ENCODE results near the gene STK38. TPM values are rescaled to one million over a fixed set of nuclear protein-coding genes. Genes with fewer than 3 reads are reported as not detected.

Gene STK38
- total RNA-seq, 1 experiment from 2014 or later, result 13.3 TPM

- CTCF ChIA-PET, result no interaction called here
- Mint-ChIP-seq H3K4me3 (no peak overlapping the region), H3K27ac (no peak overlapping the region), H3K36me3 (peaks cover 42% of the 10 kb centered on the region), H3K9me3 (peaks cover 14% of the 10 kb centered on the region), H3K4me1 (no peaks in the 10 kb centered on the region), H3K27me3 (ENCODE audit: low read depth) (no peaks in the 10 kb centered on the region)
- POLR2A ChIA-PET, result no interaction called here
- TF ChIP-seq ETV6 (CRISPR knock-in tag; IDR thresholded peaks at IDR 0.05) (no peak), RORB (CRISPR knock-in tag; IDR thresholded peaks at IDR 0.05) (no peak), TEAD1 (CRISPR knock-in tag; IDR thresholded peaks at IDR 0.05) (no peak), MYBL2 (CRISPR knock-in tag; IDR thresholded peaks at IDR 0.05) (no peak), ARID4B (CRISPR knock-in tag; IDR thresholded peaks at IDR 0.05; ENCODE audit: borderline replicate concordance) (no peak), FOXP4 (CRISPR knock-in tag; IDR thresholded peaks at IDR 0.05) (no peak), ESRRA (CRISPR knock-in tag; IDR thresholded peaks at IDR 0.05; ENCODE audit: borderline replicate concordance) (no peak), PRDM15 (CRISPR knock-in tag; IDR thresholded peaks at IDR 0.05) (no peak), E2F4 (CRISPR knock-in tag; IDR thresholded peaks at IDR 0.05; ENCODE audit: borderline replicate concordance, low read depth) (no peak), TEAD4 (CRISPR knock-in tag; IDR thresholded peaks at IDR 0.05) (no peak), ATF1 (CRISPR knock-in tag; IDR thresholded peaks at IDR 0.05) (no peak), IRF2 (CRISPR knock-in tag; IDR thresholded peaks at IDR 0.05; ENCODE audit: borderline replicate concordance, low read depth) (no peak), TCF7 (CRISPR knock-in tag; IDR thresholded peaks at IDR 0.05; ENCODE audit: low read depth) (no peak), ELF4 (CRISPR knock-in tag; IDR thresholded peaks at IDR 0.05; ENCODE audit: low read depth) (no peak), ZNF512 (CRISPR knock-in tag; IDR thresholded peaks at IDR 0.05; ENCODE audit: borderline replicate concordance) (no peak), ZNF219 (CRISPR knock-in tag; IDR thresholded peaks at IDR 0.05; ENCODE audit: borderline replicate concordance) (no peak)
- ATAC-seq, result no peak
- DNase-seq (ENCODE audit: low spot score), result no peak
Observed at GRCh38 chr6:36506611-36507010, 40.7 kb downstream of the STK38 start.
